HG03460 (cell line): ENCODE data around the gene ROMO1.
A peak's percentile ranks its signal among the peaks of the same experiment; 100 is the strongest.
"Not testable (repeated sequence)": the region's sequence is repeated elsewhere in the genome, so short reads cannot be mapped to it uniquely, and the experiment has no call there.

Source experiments
- ATAC-seq: cut with Tn5 transposase; IDR thresholded peaks from one replicate; pipeline ENCODE4 v1.9.1; 2021; ENCODE audit not compliant: unreplicated experiment

ROMO1 gene

GRCh38 chr20:35680452-35681183, 18.6 kb upstream of the ROMO1 start:
- no peak for ATAC-seq

- ATAC-seq: no peak
Measured at GRCh38 chr20:35681960-35682359, 17.2 kb upstream of the ROMO1 start.

GRCh38 chr20:35685368-35685767, 13.8 kb upstream of the ROMO1 start:
- ATAC-seq: not testable (repeated sequence)

GRCh38 chr20:35686872-35687271, 12.3 kb upstream of the ROMO1 start:
- not testable (repeated sequence) for ATAC-seq

DNA sequence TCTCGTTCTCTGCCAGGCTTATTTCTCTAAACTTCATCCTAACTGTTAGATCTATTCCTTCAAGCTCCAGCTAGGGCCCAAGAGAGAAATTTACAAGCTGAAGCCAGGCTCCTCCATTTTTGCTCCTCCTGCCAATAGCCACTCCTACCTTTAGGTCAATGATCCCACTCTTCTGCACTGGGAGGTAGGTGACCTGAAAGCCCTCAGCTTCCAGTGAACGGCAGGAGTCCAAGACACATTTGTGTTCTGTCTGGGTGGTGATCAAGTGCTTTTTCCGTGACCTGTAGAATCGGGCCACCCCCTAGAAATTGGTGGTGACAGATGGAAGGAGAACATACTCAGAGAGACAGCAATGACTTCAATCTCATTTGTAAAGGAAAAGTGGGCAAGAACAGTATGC, 8.9 kb upstream of the ROMO1 start:
- no peak for ATAC-seq

DNA sequence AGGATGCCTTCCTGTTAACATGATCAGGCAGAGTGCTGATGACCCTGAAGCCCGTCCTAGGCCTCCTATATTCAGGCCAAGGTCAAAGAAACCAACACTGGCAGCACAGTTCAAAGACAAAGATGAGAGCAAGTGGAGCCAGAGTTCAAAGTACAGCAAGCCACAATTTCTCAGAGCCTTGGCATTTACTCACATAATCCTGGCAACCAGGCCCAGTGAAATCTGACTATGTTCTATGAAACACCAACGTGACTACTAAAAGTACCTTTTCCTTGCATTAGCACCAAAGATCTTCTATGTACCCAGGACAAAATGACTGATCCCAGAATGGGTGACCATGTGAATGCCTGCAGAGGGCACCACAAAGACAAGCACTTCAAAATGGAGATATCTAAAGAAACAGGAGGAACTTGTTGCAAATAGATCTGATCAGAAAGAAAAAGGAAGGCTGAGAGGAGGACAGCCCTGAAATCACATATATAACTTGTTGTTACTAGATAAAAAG, 3.9 kb upstream of the ROMO1 start:
- no peak for ATAC-seq

DNA sequence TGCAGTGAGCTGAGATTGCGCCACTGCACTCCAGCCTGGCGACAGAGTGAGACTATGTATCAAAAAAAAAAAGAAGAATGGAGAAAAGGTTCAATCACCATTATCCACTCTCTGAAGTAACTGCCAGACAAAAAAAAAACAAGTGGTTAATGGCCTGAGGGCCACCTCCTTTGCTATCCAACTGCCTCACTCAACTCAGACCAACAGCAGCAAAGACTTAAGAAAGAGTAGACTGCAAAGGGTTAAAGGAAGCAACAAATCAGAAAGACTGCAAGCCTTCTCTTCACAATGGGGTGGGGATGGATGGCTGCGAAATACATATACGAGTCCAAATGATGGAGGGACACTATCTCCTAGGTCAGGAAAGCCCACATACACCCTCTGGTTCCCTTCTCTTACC, 3.2 kb upstream of the ROMO1 start:
- no peak for ATAC-seq

DNA sequence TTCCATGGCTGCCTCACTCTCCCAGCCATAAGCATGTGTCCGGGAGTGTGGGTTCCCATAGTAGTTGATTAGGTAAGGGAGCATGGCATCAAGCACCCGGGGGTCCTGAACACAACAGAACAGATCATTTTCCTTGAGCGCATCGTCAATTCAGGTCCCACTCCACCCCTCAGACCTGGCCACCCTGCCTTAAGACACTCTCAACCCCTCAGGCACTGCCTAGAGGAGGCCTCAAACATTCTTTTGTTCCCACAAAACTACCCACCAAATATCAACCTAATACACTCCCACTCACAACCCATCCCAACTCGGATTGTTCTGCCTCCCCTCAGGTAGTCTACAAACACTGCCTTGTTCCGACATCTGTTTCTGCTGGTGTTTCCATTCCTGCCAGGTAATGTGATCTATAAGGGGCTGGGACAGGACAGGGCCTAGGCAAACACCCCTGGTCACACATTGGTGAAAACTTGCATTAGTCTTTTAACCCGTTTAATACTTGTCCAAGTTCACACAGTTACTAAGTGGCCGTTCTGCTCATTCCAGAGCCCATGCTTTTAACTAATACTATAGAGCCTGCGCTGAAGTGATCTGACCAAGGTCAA, 1.4 kb upstream of the ROMO1 start:
- ATAC-seq: no peak

DNA sequence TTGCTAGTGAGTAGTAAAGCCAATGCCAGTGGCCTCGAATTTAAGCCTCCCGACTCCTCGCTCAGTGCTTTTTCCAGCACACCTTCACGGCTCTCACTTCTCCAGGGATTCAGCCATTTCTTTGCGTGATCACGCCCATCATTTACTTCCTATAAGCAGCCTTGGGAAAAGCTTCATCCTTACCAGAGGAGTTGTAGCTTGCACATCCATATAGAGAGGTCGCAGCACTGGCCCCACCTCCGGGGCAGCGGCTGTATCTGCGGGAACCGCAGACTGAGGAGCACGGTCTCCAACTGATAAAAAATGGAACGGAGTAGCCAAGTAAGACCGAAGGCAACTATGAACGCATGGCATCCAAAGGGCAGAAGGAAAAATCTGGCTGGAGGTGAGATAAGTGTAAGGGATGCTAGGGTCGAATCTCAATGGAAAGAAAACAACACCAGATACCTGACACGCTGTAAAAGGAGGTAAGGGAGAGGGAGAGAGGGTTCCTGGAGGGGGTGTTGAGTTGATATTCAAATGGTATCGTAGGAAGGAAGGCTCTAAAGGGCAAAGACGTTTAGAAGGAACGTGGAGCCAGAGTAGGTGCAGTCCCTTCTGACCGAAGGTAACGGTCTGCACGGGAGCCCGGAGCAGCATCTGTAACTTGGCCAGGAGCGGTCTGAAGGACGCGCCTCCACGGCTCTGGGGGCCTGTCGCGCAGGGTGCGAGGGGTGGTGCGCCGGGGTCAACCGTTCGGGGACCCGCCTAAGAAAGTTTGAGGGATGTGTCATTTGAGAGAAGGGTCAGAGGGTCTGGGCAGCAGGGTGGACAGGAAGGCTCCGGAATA, 693 bp upstream of the ROMO1 start:
- peak; percentile 30 for ATAC-seq

DNA sequence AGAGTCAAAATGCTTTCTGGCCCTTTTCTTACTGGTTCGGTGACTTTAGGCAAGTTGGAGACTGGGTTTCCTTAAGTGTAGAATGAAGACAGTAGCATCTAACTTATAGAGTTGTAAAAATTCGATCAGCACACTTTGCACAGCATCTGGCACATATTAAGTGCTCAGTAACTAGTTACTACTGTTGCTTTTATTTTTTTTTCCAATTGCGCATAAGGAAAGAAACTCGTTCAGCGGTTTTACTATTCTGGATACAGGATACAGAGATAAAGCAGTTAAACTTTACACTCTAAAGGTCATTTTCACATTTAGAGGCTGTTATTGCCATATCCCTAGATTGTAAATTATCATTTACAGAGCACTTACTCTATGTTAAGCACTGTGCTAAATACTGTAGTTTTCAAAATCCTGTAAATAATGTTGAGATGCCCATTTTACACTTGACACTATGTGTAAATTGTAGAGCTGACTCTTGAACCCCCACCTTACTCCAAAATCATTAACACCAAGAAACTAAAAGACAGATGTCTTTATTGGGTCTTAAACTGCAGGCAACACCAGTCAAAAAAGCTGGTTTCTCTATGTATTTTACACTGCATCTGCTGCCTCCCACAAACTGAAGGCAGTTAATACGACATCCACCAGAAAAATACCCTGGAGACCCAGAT, 886 bp downstream of the ROMO1 start:
- ATAC-seq: no peak

DNA sequence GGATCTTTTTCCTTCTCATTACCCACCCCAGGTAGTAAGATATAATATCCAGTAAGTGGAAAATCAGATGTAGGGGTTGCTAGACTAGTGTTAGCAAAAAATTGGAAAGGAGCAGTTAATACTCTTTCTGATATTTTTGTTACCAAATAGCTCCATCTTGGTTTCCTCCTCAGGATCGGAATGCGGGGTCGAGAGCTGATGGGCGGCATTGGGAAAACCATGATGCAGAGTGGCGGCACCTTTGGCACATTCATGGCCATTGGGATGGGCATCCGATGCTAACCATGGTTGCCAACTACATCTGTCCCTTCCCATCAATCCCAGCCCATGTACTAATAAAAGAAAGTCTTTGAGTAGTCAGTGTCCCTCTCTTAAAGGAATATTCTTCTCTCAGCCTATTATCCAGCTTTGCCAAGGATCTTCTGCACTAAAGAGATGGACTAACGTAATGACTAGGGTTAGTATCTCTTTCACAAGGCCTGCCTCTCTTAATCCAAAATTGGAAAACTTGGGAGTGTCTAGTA, 1.5 kb downstream of the ROMO1 start:
- ATAC-seq: no peak

GRCh38 chr20:35702051-35702823, 3.0 kb downstream of the ROMO1 start:
- no peak for ATAC-seq

DNA sequence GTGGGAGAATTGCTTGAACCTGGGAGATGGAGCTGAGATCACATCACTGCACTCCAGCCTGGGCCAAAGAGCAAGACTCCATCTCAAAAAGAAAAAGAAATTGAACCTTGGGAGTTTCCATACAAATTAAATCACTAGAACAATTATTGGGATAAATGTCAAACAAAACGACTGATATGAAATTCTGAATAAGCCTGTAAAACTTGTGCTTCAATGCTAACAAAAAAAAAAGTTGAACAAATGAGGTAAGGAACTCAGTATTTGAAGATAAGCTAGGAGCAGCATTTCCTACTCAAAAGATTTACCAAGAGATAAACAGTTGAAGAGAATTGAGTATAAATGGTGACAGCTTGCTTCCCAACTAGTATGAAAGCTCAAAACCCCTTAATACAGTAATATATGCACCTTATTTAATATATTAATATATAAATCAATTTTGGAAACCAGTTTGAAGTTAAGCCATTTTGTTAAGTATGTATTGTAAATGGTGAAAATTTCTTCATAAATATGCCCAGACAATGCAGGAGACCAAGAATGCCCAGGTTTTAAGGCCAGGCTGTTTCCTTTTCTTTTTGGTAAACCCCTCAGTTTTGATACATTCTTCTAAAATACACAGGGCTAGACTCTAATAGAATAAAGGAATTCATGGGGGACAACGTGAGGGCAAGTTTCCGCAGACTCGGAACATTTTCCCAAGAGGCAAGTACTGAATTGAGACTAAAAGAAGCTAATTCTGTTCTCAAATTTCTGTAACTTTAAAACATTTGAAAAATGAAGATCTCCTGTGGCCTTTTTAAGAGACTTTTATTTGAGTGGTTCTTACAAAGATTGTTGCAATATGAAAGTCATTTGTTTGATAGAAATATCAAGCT, 3.9 kb downstream of the ROMO1 start:
- no peak for ATAC-seq

- no peak for ATAC-seq
Measured at GRCh38 chr20:35704514-35705261, 5.5 kb downstream of the ROMO1 start.

DNA sequence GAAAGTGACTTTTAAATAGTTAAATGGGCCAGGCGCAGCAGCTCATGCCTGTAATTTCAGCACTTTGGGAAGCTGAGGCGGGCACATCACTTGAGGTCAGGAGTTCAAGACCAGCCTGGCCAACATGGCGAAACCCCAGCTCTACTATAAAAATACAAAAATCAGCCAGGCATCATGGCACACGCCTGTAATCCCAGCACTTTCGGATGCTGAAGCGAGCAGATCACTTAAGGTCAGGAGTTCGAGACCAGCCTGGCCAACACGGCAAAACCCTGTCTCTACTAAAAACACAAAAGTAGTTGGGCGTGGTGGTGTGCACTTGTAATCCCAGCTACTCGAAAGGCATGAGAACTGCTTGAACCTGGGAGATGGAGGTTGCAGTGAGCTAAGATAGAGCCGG, 6.7 kb downstream of the ROMO1 start:
- ATAC-seq: not testable (repeated sequence)

- not testable (repeated sequence) for ATAC-seq
Measured at GRCh38 chr20:35706591-35707529, 7.7 kb downstream of the ROMO1 start.

GRCh38 chr20:35708502-35708901, 9.3 kb downstream of the ROMO1 start:
- ATAC-seq: no peak
